ENCODE data around the gene MTAP.

MTAP gene

GRCh38 chr9:21804791-21805190 lies 2.4 kb downstream of the MTAP start:
- no peak for DNase-seq (ENCODE audit: low read depth)

- DNase-seq (ENCODE audit: low read depth), result no peak
Observed at GRCh38 chr9:21806644-21807043, 4.2 kb downstream of the MTAP start.

- DNase-seq (ENCODE audit: low read depth), result no peak
Observed at GRCh38 chr9:21810388-21810787, 8.0 kb downstream of the MTAP start.

GRCh38 chr9:21810881-21811280 lies 8.4 kb downstream of the MTAP start:
- no peak for DNase-seq (ENCODE audit: low read depth)

- DNase-seq (ENCODE audit: low read depth), result no peak
Observed at GRCh38 chr9:21811914-21812313, 9.5 kb downstream of the MTAP start.

GRCh38 chr9:21812415-21812814 lies 10.0 kb downstream of the MTAP start:
- DNase-seq (ENCODE audit: low read depth), result no peak

- DNase-seq (ENCODE audit: low read depth), result peak; percentile 40
Observed at GRCh38 chr9:21812946-21813568, 10.6 kb downstream of the MTAP start.

- no peak for DNase-seq (ENCODE audit: low read depth)
Observed at GRCh38 chr9:21813575-21814473, 11.4 kb downstream of the MTAP start.

- DNase-seq (ENCODE audit: low read depth), result no peak
Observed at GRCh38 chr9:21815643-21816042, 13.2 kb downstream of the MTAP start.

- DNase-seq (ENCODE audit: low read depth), result no peak
Observed at GRCh38 chr9:21817176-21817575, 14.7 kb downstream of the MTAP start.

GRCh38 chr9:21825637-21826036 lies 23.2 kb downstream of the MTAP start:
- DNase-seq (ENCODE audit: low read depth), result no peak

GRCh38 chr9:21828853-21829410 lies 26.5 kb downstream of the MTAP start:
- DNase-seq (ENCODE audit: low read depth), result no peak

- DNase-seq (ENCODE audit: low read depth), result no peak
Observed at GRCh38 chr9:21830589-21830988, 28.2 kb downstream of the MTAP start.

GRCh38 chr9:21831841-21832509 lies 29.5 kb downstream of the MTAP start:
- DNase-seq (ENCODE audit: low read depth), result no peak

GRCh38 chr9:21833090-21833801 lies 30.8 kb downstream of the MTAP start:
- no peak for DNase-seq (ENCODE audit: low read depth)

- DNase-seq (ENCODE audit: low read depth), result no peak
Observed at GRCh38 chr9:21835121-21835520, 32.7 kb downstream of the MTAP start.

- DNase-seq (ENCODE audit: low read depth), result no peak
Observed at GRCh38 chr9:21836437-21837161, 34.2 kb downstream of the MTAP start.

GRCh38 chr9:21837501-21837900 lies 35.1 kb downstream of the MTAP start:
- no peak for DNase-seq (ENCODE audit: low read depth)

GRCh38 chr9:21840647-21841046 lies 38.2 kb downstream of the MTAP start:
- DNase-seq (ENCODE audit: low read depth), result no peak

GRCh38 chr9:21841133-21841532 lies 38.7 kb downstream of the MTAP start:
- no peak for DNase-seq (ENCODE audit: low read depth)

- no peak for DNase-seq (ENCODE audit: low read depth)
Observed at GRCh38 chr9:21848615-21849014, 46.2 kb downstream of the MTAP start.
